Measurements from ENCODE around the gene DHRS12.
A peak's percentile ranks its signal among the peaks of the same experiment; 100 is the strongest.

The DHRS12 gene

DNA sequence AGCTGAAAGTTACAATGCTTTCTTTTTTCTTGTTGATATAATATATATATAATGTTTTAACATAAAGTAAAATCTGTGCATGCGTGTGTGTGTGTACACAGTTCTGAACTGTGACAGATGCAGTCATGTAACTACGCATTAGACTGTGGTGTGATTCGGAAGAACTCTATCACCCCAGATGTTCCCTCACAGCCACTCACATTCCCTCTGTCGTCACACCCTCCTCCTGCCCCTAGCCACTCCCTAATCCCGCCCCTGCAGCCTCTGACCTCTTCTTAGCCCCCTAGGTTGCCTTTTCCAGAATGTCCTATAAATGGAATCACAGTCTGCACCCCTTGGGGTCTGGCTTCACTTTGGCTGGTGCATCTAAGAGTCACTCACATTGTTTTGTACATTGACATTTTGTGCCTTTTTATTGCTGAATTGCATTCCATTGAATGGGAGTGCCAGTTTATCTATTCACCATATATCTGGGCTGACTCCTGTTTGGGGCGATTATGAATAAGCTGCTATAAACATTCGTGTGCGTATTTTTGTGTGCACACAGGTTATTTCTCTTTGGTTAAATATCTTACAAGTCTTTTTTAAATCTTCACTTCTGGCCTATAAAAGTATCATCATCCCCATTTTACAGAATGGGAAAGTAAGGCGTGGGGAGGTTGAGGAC, 20.4 kb downstream of the DHRS12 start:
- FAIRE-seq, result no peak
- no peak for DNase-seq (ENCODE audit: low spot score)

DNA sequence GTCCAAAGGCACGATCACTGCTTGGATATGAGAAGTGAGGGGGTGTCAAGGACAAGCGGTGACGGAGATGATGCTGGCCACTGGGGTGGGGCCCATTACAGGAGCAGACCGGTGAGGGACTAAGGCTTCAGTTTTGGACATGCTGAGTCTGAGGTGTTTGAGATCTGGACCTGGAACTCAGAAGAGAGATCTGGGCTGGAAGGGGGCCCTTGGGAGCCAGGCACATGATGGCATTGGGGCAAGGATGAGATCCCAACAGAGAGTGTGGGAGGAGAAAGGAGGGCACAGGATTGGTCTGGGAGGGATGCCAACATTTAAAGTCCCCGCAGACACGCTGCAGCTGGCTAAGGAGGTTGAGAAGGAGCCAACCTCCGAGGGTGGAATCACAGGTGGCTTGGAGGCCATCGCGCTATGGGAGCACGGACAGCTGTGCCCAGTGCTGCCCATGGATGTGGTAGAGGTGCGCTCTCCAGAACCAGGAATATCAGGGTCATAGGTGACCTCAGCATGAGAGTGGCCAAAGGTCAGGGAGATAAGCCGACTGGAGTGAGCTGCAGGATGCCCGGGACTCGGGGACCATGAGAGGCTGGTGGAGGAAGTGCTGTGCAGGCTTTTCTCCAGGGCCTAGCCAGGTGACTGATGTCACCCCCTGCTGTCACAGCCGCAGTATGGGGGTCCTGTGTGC, 21.8 kb downstream of the DHRS12 start:
- FAIRE-seq, result no peak
- no peak for DNase-seq (ENCODE audit: low spot score)

DNA sequence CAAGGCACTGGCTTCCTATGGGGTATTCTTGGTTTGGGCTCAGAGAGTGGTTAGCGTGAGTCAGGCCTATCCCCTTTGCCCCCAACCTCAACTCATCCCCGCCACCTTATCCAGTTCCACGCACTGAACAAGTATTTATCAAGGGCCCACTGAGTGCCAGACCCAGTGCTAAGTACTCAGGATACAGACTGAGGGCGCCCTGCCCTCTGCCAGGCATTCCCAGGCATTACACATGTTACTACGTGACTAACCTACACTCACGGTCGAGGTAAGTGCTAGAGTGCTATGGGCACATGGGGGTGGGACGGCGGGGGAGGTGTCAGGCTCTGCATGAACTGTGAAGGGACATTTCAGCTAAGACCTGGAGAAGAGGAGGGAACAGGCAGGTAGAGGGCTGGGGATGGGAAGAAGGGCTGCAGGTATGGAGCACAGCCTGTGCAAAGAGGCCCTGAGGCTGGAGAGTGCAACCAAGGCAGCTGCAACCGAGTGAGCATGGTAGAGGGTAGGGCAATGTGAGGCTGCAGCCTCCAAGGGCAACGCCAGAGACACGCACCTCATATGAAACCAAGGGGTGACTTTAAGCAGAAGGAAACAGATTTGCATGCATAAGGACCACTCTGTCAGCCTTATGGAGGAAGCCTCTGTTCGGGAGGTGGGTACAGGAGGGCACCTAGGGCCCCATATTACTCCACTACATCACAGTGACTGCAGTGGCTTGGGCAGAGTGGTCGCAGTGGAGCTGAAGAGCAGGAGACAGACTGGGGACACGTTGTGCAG, 22.5 kb downstream of the DHRS12 start:
- FAIRE-seq, result no peak
- DNase-seq (ENCODE audit: low spot score), result no peak

- FAIRE-seq (no peak), DNase-seq (ENCODE audit: low spot score) (no peak)
Measured at GRCh38 chr13:51780099-51780498, 23.9 kb downstream of the DHRS12 start.

- DNase-seq (ENCODE audit: low spot score) (no peak), FAIRE-seq (no peak)
Measured at GRCh38 chr13:51778392-51778791, 25.6 kb downstream of the DHRS12 start.

DNA sequence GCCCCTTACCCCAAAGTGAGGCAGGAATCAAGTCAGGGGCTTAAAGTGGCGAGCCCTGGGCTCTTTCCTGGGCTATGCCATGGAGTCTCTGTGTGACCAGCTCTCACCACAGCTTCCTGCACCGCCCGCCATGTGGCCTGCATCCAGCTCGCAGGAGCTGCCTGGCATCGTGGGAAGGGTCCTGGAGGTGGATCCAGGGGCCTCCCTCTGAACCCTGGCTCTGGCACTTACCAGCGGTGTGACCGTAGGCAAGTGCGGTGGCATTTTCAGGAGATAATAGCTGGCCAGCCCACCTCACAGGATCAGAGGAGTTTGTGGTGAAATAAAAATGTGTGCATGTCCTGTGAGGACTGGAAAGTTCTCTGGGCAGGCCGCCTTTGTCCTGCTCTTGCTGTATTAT, 26.0 kb downstream of the DHRS12 start:
- FAIRE-seq (no peak), DNase-seq (ENCODE audit: low spot score) (no peak)

DNA sequence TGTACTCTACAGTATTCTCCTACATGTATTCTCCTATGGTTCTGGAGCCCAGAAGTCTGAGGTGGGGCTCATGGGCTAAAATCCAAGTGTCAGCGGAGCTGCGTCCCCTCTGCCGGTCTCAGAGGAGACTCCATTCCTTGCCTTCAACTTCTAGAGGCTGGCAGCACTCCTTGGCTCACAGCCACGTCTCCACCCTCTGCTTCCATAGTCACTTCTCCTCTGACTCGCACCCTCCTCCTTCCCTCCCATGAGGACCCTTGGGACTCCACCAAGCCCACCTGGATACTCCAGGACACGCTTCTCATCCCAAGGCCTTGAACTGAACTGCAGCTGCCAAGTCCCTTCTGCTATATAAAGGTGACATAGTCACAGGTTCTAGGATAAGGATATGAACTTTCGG, 27.8 kb downstream of the DHRS12 start:
- DNase-seq (ENCODE audit: low spot score) (no peak), FAIRE-seq (no peak)

- FAIRE-seq (no peak), DNase-seq (ENCODE audit: low spot score) (no peak)
Measured at GRCh38 chr13:51773515-51773914, 30.4 kb downstream of the DHRS12 start.

DNA sequence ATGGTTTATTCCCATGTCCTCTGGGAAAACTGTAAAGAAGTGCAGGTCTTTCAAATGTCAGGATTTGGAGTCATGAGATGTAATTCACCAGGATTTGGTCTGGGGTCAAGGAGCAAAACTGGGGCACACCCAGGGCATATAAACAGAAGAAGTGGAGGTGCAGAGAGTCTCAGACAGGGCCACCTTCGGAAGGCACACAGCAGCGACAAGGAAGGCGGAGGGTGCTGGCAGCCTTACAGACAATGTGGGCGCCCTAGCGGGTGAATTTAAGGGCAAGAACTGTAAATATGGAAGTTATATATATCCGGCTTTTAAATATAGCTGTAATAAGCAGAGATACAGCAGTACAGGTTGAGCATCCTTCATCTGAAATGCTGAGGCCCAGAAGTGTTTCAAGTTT, 31.2 kb downstream of the DHRS12 start:
- FAIRE-seq, result no peak
- no peak for DNase-seq (ENCODE audit: low spot score)

- DNase-seq (ENCODE audit: low spot score) (no peak), FAIRE-seq (no peak)
Measured at GRCh38 chr13:51772105-51772455, 31.9 kb downstream of the DHRS12 start.

GRCh38 chr13:51771418-51772104, 32.4 kb downstream of the DHRS12 start:
- FAIRE-seq (no peak), DNase-seq (ENCODE audit: low spot score) (no peak)

GRCh38 chr13:51770681-51771417, 33.1 kb downstream of the DHRS12 start:
- DNase-seq (ENCODE audit: low spot score) (no peak), FAIRE-seq (no peak)

- FAIRE-seq (no peak), DNase-seq (ENCODE audit: low spot score) (no peak)
Measured at GRCh38 chr13:51770160-51770559, 33.8 kb downstream of the DHRS12 start.

- FAIRE-seq (no peak), DNase-seq (ENCODE audit: low spot score) (no peak)
Measured at GRCh38 chr13:51769455-51770127, 34.4 kb downstream of the DHRS12 start.

DNA sequence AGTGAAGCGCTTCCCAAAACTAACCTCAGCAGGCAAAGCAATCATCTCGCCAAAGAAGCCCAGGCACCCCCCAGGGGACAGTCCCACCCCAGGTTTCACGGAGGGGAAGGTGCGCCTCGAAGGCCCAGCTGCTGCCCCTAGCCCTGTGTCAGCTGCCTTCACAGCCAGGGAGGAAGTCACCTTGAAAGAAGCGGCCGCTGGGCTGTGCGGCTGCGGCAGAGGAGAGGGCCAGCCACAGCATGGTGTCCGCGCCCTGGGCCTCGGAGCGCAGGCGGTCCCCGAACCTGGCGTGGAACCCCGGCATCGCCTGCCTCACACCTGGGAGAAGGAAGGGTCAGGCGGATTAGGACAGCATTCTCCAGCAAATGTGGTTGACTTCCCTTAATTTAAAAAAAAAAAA, 35.0 kb downstream of the DHRS12 start:
- no peak for DNase-seq (ENCODE audit: low spot score)
- FAIRE-seq, result no peak

DNA sequence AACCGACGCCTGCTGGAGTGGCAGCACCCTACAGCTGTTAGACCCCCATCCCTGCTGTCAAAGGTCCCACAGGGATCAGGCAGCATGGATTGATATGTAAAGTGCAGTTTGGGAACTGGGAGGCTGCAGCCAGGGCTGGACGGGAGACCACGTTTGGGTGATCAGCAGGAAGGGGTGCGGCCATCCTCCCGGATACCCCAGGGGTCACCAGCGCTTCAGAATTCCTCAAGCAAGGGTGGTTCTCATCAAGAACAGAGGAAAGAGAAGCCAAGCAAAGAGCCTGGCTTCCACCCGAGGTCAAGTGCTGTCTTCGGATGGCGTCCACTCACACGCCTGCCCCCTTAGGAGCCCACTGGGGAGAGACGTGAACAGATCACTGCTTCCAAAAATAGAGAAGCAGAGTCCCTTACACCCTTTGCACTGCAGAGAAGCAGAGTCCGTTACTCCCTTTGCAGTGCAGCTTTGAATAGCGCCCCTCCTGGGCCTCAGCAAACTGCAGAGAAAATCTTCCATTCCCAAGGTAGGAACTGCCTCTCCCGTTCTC, 35.5 kb downstream of the DHRS12 start:
- DNase-seq (ENCODE audit: low spot score) (no peak), FAIRE-seq (no peak)

DNA sequence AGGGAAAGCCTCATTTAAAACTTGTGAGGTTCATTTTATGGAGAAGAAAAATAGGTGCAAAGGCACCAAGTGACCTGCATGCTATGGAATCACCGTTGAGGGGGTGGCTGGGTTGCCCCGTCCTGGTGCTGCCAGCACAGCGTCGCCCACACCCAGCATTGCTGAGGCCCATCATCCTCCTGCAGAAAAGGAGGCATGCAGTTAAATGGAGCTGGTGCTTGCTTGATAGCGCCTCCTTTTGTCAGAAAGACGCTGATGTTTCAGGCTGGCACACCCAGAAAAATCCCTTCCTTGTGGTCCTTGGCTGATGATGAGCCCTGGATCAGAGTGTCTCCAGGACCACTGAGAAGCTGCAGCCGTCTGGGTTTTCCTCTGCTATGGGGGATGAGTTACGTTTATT, 36.9 kb downstream of the DHRS12 start:
- FAIRE-seq (no peak), DNase-seq (ENCODE audit: low spot score) (no peak)

DNA sequence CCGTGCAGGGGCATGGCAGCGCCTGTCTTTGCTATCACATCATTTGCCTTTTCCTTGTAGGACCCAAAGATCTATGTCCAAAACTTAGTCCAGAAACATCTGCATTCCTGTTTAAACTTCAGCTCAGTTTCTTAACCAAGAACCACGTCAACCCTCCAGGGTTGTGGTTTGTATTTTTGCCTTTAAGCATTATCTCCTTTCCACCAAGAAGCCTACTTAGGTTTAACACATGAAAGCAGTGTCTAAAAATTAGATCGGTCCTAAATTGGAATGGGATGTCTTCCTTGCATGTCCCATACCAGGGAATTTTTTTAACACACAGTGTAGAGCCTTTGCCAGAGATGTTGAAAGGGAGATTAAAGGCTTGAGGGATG, 38.8 kb downstream of the DHRS12 start:
- FAIRE-seq, result no peak

DNA sequence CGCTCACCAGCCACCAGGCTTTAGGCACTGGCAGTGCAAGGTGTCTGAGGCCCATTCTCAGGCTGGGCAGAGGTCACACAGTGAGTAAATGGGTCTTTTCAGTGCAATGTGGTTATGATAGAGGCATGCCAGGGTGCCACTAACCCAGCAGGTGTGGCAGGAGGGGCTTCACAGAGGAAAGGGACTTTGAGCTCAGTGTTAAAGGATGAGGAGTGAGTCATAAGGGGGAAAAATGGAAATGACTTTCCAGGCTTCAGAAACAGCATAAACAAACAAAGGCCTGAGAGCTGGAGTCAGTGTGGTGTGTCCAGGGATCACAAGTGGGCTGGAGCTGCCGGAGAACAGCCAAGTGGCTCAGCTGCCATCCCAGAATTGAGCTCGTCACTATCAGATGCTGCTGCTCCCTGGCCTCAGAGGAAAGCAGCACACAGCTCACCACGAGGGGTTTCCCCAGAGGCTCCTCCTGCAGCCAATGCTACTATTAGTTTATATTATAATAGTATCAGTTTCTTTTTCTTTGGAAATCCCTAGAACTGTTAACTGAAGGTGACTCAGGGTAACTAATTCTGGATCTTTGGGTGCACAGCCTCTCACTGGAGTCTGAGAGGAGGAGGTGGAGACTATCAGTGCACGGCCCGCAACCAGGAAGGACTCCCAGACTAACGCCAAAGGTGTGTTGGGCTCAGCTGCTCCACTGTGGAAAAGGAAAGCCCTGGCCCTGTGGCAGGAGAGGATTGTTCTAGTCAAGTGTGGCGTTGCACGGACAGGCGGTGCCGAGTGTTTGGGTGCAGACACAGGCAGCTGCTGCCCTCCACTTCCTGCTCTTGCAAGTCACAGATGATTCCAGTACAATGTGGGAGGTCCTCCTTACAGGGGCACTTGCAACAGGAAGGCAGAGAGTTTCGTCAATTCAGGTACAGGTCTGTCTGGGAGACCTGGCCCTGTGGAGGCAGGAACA, 39.5 kb downstream of the DHRS12 start:
- DNase-seq (ENCODE audit: low spot score) (peak; percentile 74), FAIRE-seq (peak; percentile 21)

More for the DNA sequence above, 38.8 kb downstream of the DHRS12 start:
- no peak for DNase-seq (ENCODE audit: low spot score)
